GM08714 (cell line): ENCODE data around the gene KCNJ12.
"Not testable (repeated sequence)": the region's sequence is repeated elsewhere in the genome, so short reads cannot be mapped to it uniquely, and the experiment has no call there.

Experiments
- H3K4me3 ChIP-seq: fragments of 200-500 bp; sonication (Bioruptor generic); 2 replicates; pipeline ENCODE4 v1.5.1; 2014; ENCODE audit warnings: mild to moderate bottlenecking, low read length, inconsistent platforms
- ZNF274 ChIP-seq: IDR thresholded peaks from 2 replicates; pipeline ENCODE4 v1.6.1; 2012; ENCODE audit warnings: mild to moderate bottlenecking, low read depth, low read length

The KCNJ12 gene

DNA sequence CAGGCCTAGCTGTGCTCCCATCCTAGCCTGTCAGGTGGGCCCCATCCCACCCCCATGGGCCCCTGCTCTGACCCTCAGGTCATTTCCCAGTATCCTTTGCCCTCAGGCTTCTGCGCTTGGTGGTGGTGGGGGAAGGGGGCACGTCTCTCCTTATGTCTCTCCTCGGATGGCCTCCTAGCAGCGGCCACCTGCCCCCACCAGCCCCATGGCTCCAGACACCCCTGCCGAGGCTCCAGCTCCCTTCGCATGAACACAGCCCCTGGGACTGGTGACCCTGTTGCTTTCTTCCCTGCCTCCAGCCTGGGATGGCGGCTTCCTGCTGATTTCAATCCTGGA lies 27.3 kb upstream of the KCNJ12 start:
- H3K4me3 ChIP-seq, result not testable (repeated sequence)

DNA sequence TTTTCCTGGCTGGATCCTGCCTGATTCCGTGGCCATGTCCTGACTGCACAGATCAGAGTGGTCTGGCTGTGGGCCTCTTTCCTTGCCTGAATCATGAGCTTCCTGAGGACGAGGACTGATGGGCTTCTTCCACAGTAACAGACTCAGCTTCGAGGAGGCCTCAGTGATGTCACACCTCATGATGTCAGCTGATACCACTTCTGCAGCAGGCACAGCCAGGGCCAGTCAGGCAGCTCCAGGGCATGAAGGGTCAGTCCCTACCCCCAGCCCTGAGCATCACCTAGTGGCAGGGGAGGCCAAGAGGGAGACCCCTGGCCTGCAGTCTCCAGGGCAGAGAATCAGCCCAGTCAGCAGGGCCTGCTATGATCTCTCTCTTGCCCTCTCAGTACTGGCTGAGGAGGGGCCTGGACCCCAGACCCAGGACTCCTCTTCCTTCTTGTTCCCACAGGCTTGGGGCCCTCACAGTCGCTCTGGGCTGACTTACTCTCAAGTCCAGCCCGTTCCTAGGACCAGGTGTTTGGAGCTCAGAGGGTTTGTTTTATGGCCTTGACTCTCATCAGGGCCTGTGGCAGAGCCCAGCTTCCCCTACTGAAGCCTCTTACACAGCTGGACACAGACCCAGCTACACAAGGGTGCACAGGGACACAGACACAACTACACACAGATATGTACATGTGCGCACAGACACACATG lies 26.7 kb upstream of the KCNJ12 start:
- not testable (repeated sequence) for H3K4me3 ChIP-seq

DNA sequence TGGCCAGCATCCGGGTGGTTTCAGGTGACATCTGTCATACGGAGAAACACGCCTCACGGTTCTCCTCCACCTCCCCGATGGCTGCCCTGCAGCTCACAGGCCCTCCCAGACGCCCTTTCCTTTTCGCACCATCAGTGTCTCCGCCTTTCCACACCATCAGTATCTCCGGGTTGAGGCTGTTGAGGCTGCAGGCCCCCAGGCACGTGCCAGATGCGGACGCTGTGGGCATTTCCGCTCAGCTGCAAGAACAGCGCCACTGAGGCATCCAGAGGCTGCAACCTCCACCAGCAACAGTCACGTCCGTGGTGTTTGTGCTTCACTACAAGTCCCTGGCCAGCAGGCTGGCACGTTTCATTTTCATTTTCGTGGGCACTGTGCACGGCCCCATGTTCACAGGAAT lies 25.7 kb upstream of the KCNJ12 start:
- not testable (repeated sequence) for H3K4me3 ChIP-seq

DNA sequence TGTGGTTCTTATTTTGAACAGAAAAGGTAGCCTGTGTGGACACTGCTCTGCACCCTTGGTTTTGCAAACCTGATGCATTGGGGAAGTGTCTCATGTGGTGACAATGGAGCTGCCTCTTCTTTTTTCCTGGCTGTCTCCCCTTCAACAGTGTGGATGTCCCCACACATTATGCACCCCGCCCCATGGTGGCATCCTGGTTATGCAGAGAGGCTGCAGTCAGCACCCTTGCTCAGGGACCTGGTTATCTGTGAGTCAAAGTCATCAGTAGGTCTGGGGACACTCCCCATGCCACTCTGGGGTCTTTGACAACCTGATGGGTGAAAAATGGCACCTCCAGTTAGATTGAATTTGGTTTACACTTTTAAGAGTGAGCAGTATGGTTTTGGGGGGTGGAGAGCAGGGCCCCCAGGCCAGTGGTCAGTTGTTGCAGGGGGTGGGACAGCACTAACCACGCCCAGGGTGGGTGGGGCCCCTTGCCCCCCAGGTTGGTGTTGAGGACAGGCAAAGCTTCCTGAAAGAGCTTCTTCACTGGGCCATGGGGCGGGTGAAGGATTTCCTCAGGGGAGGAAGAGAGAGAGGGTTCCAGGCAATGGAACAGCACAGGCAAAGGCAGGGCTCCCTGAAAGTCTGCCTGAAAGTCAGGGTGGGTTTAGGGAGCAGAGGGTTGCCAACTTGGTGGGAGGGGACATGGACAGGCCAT lies 24.6 kb upstream of the KCNJ12 start:
- H3K4me3 ChIP-seq, result no peak overlapping the region
- no peak for TF ChIP-seq ZNF274

DNA sequence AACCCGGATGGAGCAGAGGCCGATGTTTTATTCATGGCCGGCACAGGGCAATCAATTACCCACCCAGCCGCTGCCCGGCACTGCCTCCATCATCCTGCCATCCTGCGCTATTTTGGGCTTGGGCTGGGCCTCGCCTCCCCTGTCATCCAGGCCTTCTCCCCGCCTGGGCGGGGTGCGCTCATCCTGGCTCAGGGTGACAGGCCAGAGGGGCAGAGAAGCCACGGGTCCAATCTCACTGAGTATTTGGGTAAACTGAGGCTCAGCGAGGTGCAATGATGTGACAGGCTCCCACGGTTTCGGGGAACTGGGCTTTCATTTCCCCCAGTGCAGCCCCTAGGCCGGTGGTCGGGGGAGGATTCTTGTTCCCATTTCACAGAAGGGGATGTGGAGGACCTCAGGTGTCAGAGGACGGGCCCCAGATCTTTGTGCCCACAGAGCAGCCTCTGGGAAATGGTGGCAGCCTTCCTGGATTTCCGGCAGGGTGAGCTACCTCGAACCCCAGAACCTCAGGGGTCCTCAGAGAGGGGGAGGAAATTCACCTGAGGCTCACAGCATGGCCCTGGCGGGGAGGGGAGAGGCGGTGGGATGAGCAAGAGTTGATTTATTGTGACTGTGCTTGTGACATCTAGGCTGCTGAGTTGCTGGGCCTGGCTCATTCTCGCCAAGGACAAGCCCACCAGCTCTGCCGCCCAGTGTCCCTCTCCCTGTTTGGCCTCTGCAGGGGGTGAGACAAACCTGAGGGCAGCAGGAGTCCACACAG lies 23.8 kb upstream of the KCNJ12 start:
- no peak overlapping the region for H3K4me3 ChIP-seq
- no peak for TF ChIP-seq ZNF274

DNA sequence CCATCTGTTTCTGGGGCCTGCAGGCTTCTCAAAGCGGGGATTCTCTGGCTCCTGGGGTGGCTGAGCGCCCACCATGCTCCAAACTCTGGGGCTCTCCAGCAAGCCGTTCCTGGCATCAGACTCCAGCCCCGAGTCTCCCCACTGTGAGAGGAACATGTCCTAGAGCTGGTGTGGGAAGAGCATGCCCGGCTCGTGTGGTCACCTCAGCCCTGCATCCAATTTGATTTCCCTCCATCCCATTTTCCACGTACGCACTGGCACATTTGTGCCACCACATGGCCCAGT lies 23.2 kb upstream of the KCNJ12 start:
- TF ChIP-seq ZNF274, result no peak
- H3K4me3 ChIP-seq, result no peak overlapping the region

DNA sequence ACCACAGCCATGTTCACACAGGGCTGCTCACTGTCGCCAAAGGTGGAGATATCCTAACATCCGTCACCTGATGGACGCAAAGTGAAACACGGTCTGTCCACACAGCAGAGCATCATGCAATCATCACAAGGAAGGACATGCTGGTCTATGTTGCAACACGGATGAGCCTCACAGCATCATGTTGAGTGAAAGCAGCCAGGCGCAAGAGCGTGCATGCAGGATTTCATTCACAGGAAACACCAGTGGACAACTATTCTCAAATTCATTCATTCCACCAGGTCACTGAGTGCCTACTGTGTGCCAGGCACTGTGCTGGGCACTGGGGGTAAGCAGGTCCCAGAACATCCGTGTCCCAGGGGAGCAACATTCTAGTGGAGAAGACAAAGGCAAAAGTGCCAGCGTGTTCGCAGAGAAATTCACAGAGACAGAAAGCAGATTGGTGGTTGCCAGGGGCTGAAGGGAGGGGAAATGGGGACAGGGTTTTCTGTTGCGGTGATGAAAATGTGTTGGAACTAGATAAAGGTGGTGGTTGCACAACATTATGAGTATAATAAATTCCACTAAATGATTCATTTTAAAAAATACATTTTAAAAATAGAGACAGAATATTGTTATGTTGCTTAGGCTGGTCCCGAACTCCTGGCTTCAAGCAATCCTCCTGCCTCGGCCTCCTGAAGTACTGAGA lies 22.7 kb upstream of the KCNJ12 start:
- no peak for TF ChIP-seq ZNF274
- no peak overlapping the region for H3K4me3 ChIP-seq

DNA sequence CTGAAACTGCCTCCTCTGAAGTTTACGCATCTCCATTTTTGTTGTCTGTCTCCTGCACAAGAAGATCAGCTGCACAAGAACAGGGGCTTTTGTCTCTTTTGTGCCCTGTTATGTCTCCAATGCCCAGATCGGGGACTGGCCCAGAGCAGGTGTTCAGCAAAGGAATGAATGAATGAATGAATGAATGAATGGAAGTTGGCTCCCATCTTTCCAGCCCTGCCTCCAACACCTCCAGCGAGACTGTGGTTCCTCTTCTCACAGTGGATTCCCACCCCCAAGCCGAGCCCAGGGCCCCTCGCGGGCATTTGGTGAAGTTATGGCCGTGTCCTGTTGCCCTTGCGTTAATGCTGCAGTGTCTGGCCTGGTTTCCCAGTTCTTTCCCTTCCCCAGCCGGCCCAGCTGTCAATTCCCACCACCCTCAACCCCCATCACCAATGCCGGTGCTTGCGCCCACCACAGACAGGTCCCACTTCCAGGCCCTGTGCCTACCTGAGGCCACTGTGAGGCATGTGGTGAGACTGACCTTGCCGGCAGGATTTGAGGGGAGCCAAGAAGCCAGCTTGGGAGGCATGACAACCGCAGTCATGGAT lies 21.3 kb upstream of the KCNJ12 start:
- H3K4me3 ChIP-seq, result no peak overlapping the region
- no peak for TF ChIP-seq ZNF274

DNA sequence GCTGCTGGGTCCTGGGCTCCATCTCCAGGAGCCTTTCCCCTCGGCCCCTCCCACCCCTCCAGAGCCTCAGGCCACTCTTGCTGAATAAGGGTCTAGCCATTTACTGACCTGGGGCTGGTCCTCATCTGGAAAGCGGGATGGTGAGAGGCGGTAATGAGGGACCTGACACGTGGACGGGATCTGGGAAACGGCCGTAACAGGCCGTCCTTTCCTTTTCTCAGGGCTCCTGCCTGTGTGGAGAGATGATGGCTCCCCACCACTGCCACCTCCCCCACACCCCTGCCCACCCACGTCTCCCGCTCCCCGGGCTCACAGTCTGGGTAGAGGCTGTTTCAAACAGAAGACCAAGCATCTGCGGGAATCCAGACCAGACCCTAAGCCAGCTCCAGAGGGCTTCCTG lies 20.6 kb upstream of the KCNJ12 start:
- no peak for TF ChIP-seq ZNF274
- H3K4me3 ChIP-seq, result no peak overlapping the region

DNA sequence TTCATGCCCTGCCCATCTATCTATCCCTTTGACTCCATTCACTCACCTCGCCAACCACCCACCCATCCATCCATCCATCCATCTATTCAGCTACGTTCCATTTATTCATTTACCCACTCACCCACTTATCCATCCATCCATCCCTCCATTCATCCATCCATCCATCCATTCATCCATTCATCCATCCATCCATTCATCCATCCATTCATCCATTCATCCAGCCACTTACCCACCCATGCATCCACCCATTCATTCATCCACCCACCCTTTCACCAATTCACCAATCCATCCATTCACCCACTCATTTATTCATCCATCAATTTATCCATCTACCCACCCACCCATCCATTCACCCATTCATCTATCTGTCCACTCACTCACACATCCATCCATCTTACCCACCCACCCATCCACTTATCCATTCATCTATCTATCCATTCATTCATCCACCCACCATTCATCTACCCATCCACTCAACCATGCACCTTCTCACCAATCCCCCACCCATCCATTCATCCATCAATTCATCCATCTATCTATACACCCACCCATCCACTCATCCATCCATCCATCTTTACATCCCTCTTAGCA lies 19.5 kb upstream of the KCNJ12 start:
- no peak overlapping the region for H3K4me3 ChIP-seq
- no peak for TF ChIP-seq ZNF274

DNA sequence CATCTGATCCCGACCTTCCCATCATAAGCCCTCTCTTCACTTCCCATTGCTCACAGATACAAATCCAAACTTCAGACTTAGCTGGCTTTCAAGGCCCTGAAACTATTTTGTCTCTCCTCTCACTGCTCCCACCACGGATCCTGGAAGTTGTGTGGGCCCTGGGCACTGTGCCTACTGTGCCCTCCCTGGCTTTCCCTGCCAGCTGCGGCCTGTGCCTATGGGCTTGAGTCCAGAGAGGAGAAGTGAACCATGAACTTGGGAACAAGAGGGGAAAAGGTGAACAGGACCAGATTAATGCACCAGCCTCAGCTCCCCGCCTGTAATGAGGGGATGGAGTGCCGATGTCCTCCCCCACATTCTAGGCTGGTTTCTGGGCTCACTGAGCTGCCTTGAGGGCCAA lies 18.9 kb upstream of the KCNJ12 start:
- no peak overlapping the region for H3K4me3 ChIP-seq
- TF ChIP-seq ZNF274, result no peak

DNA sequence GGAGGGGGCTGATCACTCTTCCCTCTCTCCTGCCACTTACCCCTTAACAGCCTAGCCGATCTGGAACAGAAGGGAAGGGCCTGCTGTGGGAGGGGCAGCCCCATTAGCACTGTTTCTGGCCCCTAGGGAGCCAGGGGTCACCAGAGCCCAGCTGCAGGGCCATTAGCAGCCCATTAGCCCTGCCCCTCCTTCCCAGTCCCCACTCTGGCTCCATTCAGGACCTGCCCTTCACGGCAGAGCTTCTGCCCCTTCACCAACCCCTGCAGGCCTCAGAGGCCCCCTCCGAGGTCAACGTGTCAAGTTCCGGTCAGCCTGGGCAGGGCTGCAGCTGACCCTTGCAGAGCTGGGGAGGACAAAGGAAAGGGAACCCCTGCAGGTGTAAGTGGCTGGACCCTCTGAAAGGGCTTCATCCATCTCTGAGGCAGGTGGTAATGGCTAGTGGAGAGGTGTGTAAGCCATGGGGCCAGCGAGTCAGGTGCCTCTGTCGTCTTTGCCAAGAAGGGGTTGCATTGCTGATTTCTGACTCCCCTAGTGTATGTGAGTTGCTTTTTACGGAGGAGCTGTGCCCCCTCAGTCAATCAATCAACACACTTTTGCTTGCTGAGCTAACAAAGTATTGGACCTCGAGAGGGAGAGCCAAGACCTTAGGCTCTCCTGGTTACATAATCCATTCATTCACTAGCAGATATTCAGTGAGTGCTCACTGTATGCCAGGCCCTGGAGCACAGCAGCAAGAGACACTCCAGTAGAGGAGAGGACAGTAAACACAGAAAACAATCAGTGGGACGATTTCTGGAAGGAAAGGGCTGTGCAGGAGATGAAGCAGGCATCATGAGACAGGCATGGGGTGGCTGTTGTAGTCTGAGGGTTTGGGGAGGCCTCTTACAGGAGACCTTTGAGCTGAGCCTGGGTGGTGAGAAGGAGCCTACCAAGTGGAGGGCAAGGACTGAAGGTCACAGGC lies 18.2 kb upstream of the KCNJ12 start:
- H3K4me3 ChIP-seq, result no peak overlapping the region
- TF ChIP-seq ZNF274, result no peak
